Fibroblast of lung (primary cell): ENCODE results near the gene SDK1. TPM values are rescaled to one million over a fixed set of nuclear protein-coding genes. Genes with fewer than 3 reads are reported as not detected.

Experiments
- DNase-seq, 2 donors: peaks; one replicate each; pipeline versions ENCODE4 v3.0.0 to v3.0.0-alpha.2; 2010; ENCODE audit warnings: low read depth in 2 of 2
- H2AFZ ChIP-seq: 2 replicates; pipeline ENCODE4 v1.5.1; 2012; ENCODE audit warnings: low read length, control low read depth, inconsistent platforms
- H3K27ac ChIP-seq: 2 replicates; pipeline ENCODE4 v1.5.1; 2011; ENCODE audit warnings: low read length, control low read depth; ENCODE audit not compliant: insufficient read depth
- H3K27me3 ChIP-seq: 2 replicates; pipeline ENCODE4 v1.5.1; 2011; ENCODE audit warnings: mild to moderate bottlenecking, low read length; ENCODE audit not compliant: control insufficient read depth, insufficient read depth
- H3K36me3 ChIP-seq: 2 replicates; pipeline ENCODE4 v1.5.1; 2011; ENCODE audit warnings: low read length; ENCODE audit not compliant: control insufficient read depth, insufficient read depth
- H3K4me1 ChIP-seq: 2 replicates; pipeline ENCODE4 v1.5.1; 2011; ENCODE audit warnings: low read length; ENCODE audit not compliant: control insufficient read depth, insufficient read depth; ENCODE audit errors: extremely low read depth
- H3K4me2 ChIP-seq: 2 replicates; pipeline ENCODE4 v1.5.1; 2011; ENCODE audit warnings: low read length, control low read depth; ENCODE audit not compliant: insufficient read depth; ENCODE audit errors: extremely low read depth
- H3K4me3 ChIP-seq, 4 experiments: fragments of 200-600 bp in 1 of 4; sonication (generic) in 1 of 4; replicated peaks in 1 of 4; 2 replicates each; pipeline ENCODE4 v1.5.1; 2011 to 2016; ENCODE audit warnings: low read length in 4 of 4, low read depth in 3 of 4, mild to moderate bottlenecking in 3 of 4, control low read depth in 2 of 4, inconsistent platforms in 1 of 4, mixed read lengths in 1 of 4; ENCODE audit not compliant: insufficient read depth in 1 of 4; ENCODE audit errors: control extremely low read depth in 1 of 4
- H3K79me2 ChIP-seq: 2 replicates; pipeline ENCODE4 v1.5.1; 2012; ENCODE audit warnings: mild to moderate bottlenecking, low read length, inconsistent platforms; ENCODE audit not compliant: control insufficient read depth, insufficient read depth
- H3K9ac ChIP-seq: 2 replicates; pipeline ENCODE4 v1.5.1; 2011; ENCODE audit warnings: mild to moderate bottlenecking, low read length, control low read depth; ENCODE audit not compliant: insufficient read depth
- H3K9me3 ChIP-seq: 2 replicates; pipeline ENCODE4 v1.5.1; 2012; ENCODE audit warnings: low read depth, low read length; ENCODE audit not compliant: control insufficient read depth, insufficient read depth
- H4K20me1 ChIP-seq: 2 replicates; pipeline ENCODE4 v1.5.1; 2011; ENCODE audit warnings: low read length; ENCODE audit not compliant: control insufficient read depth, insufficient read depth; ENCODE audit errors: extremely low read depth
- EZH2 ChIP-seq: IDR thresholded peaks from 2 replicates; pipeline ENCODE4 v1.5.1; 2012; ENCODE audit warnings: low read length, control low read depth, mild to moderate bottlenecking; ENCODE audit errors: missing control alignments
- polyA plus RNA-seq, 2 donors: library from polyadenylated mRNA; depleted of rRNA in 1 of 2; stranded (reverse) in 1 of 2; unstranded in 1 of 2; fragments of >200 nt; gene quantifications; 2 replicates each; pipeline ENCODE4 v1.2.1, GENCODE V29; 2011 to 2012; ENCODE audit warnings: missing spikeins in 1 of 2
- total RNA-seq: library from RNA; depleted of rRNA; stranded (reverse); fragments of >200 nt; gene quantifications from 2 replicates; pipeline ENCODE4 v1.2.1, GENCODE V29; 2014
- TF ChIP-seq, protein P1 (sequence below), 2 donors: IDR thresholded peaks in 1 of 2; conservative IDR thresholded peaks in 1 of 2; 1 replicate in 1 of 2; 2 replicates in 1 of 2; pipeline ENCODE4 v1.5.1; 2011 to 2012; ENCODE audit warnings: low read length in 2 of 2, control low read depth in 1 of 2, inconsistent platforms in 1 of 2, low read depth in 1 of 2, mild to moderate bottlenecking in 1 of 2

The SDK1 gene
- total and polyA plus RNA-seq, 2 donors (not counting 1 experiment from before 2014, with no cell fraction given), result 1.0 to 8.6 TPM

DNA sequence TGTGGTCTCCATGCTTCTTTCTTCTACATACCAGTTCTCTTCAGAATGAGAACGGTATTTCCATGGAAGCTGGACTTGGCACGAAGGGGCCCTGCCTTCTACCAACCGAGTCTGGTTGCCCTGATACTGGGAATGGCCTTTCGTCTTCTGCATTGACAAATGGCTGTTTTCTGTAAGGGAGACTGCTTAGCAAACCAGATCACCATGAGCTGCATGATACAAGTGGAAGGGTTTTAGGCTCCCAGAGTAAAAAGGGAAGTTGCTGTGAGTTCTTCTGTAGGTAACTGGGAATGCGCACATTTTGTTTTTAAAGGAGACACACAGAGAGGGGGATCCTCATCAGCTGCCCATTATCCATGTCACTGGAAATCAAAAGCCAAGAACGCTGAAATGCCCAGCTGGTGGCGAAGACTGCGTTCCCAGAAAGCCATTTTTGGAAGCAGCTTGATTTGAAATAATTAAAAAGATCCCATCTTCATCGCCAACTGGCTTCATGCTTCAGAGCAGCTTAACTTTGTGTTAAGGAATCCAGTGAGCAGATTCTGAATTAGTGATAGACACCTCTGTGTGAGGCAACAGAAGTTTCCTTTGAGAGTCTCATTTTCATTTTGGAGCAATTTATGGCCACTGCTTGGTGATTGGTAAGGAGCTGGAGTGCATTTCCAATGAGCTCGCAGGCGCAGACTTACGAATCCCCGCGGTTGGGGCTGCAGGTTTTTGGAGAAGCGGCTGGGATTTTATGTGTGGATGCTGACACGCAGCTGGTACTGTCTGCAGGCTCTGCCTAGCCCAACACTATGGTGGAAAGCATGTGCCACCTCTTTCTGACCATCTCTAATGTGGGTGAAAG is 708.4 kb downstream of the SDK1 start:
- Histone ChIP-seq H3K9ac (no peak overlapping the region), H4K20me1 (no peaks in the 10 kb centered on the region)

GRCh38 chr7:4010061-4010605 is 709.1 kb downstream of the SDK1 start:
- Histone ChIP-seq H3K27me3 (no peaks in the 10 kb centered on the region), H2AFZ (no peak overlapping the region), H4K20me1 (no peaks in the 10 kb centered on the region), H3K79me2 (no peaks in the 10 kb centered on the region), H3K27ac (no peak overlapping the region), H3K4me3 (no peak overlapping the region), H3K4me1 (no peaks in the 10 kb centered on the region), H3K4me2 (no peak overlapping the region), H3K9me3 (no peaks in the 10 kb centered on the region), H3K36me3 (no peaks in the 10 kb centered on the region), H3K9ac (no peak overlapping the region)
- TF ChIP-seq, protein P1, sequence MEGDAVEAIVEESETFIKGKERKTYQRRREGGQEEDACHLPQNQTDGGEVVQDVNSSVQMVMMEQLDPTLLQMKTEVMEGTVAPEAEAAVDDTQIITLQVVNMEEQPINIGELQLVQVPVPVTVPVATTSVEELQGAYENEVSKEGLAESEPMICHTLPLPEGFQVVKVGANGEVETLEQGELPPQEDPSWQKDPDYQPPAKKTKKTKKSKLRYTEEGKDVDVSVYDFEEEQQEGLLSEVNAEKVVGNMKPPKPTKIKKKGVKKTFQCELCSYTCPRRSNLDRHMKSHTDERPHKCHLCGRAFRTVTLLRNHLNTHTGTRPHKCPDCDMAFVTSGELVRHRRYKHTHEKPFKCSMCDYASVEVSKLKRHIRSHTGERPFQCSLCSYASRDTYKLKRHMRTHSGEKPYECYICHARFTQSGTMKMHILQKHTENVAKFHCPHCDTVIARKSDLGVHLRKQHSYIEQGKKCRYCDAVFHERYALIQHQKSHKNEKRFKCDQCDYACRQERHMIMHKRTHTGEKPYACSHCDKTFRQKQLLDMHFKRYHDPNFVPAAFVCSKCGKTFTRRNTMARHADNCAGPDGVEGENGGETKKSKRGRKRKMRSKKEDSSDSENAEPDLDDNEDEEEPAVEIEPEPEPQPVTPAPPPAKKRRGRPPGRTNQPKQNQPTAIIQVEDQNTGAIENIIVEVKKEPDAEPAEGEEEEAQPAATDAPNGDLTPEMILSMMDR (conservative IDR thresholded peaks at IDR 0.05 in 1 of 2, IDR thresholded peaks at IDR 0.05 in 1 of 2; ENCODE audit: low read depth in 1 of 2, low read length in 2 of 2), result no peak
- TF ChIP-seq EZH2, result no peak
- peak in 1 of 2 donors; percentile 8 for DNase-seq

More for the DNA sequence above, 708.4 kb downstream of the SDK1 start:
- no peaks in the 10 kb centered on the region for H3K9me3 ChIP-seq
- H3K4me1 ChIP-seq, result no peaks in the 10 kb centered on the region
- H2AFZ ChIP-seq, result no peak overlapping the region
- TF ChIP-seq, protein P1 (conservative IDR thresholded peaks at IDR 0.05 in 1 of 2, IDR thresholded peaks at IDR 0.05 in 1 of 2; ENCODE audit: low read depth in 1 of 2, low read length in 2 of 2), result no peak
- no peak for TF ChIP-seq EZH2
- H3K4me3 ChIP-seq, result no peak overlapping the region
- H3K36me3 ChIP-seq, result no peaks in the 10 kb centered on the region
- DNase-seq, result no peak
- H3K27me3 ChIP-seq, result no peaks in the 10 kb centered on the region
- H3K27ac ChIP-seq, result no peak overlapping the region
- H3K4me2 ChIP-seq, result no peak overlapping the region
- H3K79me2 ChIP-seq, result no peaks in the 10 kb centered on the region

GRCh38 chr7:4010923-4011656 is 710.0 kb downstream of the SDK1 start:
- Histone ChIP-seq H3K4me1 (no peaks in the 10 kb centered on the region), H3K27ac (no peak overlapping the region), H3K4me2 (no peak overlapping the region), H4K20me1 (no peaks in the 10 kb centered on the region), H3K9me3 (no peaks in the 10 kb centered on the region), H3K79me2 (no peaks in the 10 kb centered on the region), H3K9ac (no peak overlapping the region), H3K27me3 (no peaks in the 10 kb centered on the region), H3K4me3 (no peak overlapping the region), H3K36me3 (no peaks in the 10 kb centered on the region), H2AFZ (no peak overlapping the region)
- no peak for DNase-seq
- no peak for TF ChIP-seq EZH2
- TF ChIP-seq, protein P1 (conservative IDR thresholded peaks at IDR 0.05 in 1 of 2, IDR thresholded peaks at IDR 0.05 in 1 of 2; ENCODE audit: low read depth in 1 of 2, low read length in 2 of 2), result no peak
